Keratinocyte (primary cell): ENCODE results near the gene FIBIN. TPM values are rescaled to one million over a fixed set of nuclear protein-coding genes. Genes with fewer than 3 reads are reported as not detected.

Experiments used
- DNase-seq: peaks from one replicate; pipeline ENCODE4 v3.0.0-alpha.2; 2011; ENCODE audit warnings: low read depth, missing footprints, low spot score
- FAIRE-seq: peaks from 2 replicates; lab custom pipeline; 2011; peaks lifted over from hg19 to GRCh38; lab: Jason Lieb, UNC
- H2AFZ ChIP-seq: 2 replicates; pipeline ENCODE4 v1.6.0; 2012; ENCODE audit warnings: low read length, control low read depth, inconsistent platforms; ENCODE audit not compliant: control insufficient read depth
- H3K27ac ChIP-seq: 2 replicates; pipeline ENCODE4 v1.5.1; 2011; ENCODE audit warnings: low read length; ENCODE audit not compliant: control insufficient read depth, insufficient read depth
- H3K27me3 ChIP-seq: 3 replicates; pipeline ENCODE4 v1.6.0; 2011; ENCODE audit warnings: low read length; ENCODE audit not compliant: control insufficient read depth, insufficient read depth; ENCODE audit errors: extremely low read depth
- H3K36me3 ChIP-seq, 2 experiments: 2 replicates in 1 of 2; 3 replicates in 1 of 2; pipeline ENCODE4 v1.5.1; 2011; ENCODE audit warnings: low read length in 2 of 2, mild to moderate bottlenecking in 1 of 2; ENCODE audit not compliant: control insufficient read depth in 2 of 2, insufficient read depth in 2 of 2; ENCODE audit errors: extremely low read depth in 1 of 2
- H3K4me1 ChIP-seq: 3 replicates; pipeline ENCODE4 v1.5.1; 2011; ENCODE audit warnings: low read length; ENCODE audit not compliant: control insufficient read depth, insufficient read depth; ENCODE audit errors: extremely low read depth
- H3K4me2 ChIP-seq: 3 replicates; pipeline ENCODE4 v1.6.0; 2011; ENCODE audit warnings: low read depth, low read length; ENCODE audit not compliant: control insufficient read depth, insufficient read depth; ENCODE audit errors: extremely low read depth
- H3K4me3 ChIP-seq, 3 experiments: fragments of 200-600 bp in 1 of 3; sonication (generic) in 1 of 3; 2 replicates in 2 of 3; 3 replicates in 1 of 3; pipeline ENCODE4 v1.5.1; 2011 to 2016; ENCODE audit warnings: low read length in 3 of 3, mild to moderate bottlenecking in 3 of 3, control low read depth in 2 of 3, inconsistent platforms in 1 of 3, low read depth in 1 of 3, mixed read lengths in 1 of 3, mixed run types in 1 of 3, moderate library complexity in 1 of 3; ENCODE audit not compliant: control insufficient read depth in 2 of 3, insufficient read depth in 2 of 3; ENCODE audit errors: extremely low read depth in 1 of 3
- H3K79me2 ChIP-seq: 2 replicates; pipeline ENCODE4 v1.6.0; 2012; ENCODE audit warnings: low read length; ENCODE audit not compliant: control insufficient read depth, insufficient read depth
- H3K9ac ChIP-seq: 3 replicates; pipeline ENCODE4 v1.6.0; 2011; ENCODE audit warnings: low read length; ENCODE audit not compliant: control insufficient read depth, insufficient read depth; ENCODE audit errors: extremely low read depth
- H3K9me1 ChIP-seq: 3 replicates; pipeline ENCODE4 v1.6.0; 2011; ENCODE audit warnings: low read length; ENCODE audit not compliant: control insufficient read depth, insufficient read depth; ENCODE audit errors: extremely low read depth
- H3K9me3 ChIP-seq: 2 replicates; pipeline ENCODE4 v1.5.1; 2012; ENCODE audit warnings: low read depth, low read length; ENCODE audit not compliant: control insufficient read depth
- H4K20me1 ChIP-seq: 3 replicates; pipeline ENCODE4 v1.6.0; 2011; ENCODE audit warnings: low read length; ENCODE audit not compliant: control insufficient read depth, insufficient read depth; ENCODE audit errors: extremely low read depth
- CTCF ChIP-seq, 3 experiments: IDR thresholded peaks in 1 of 3; conservative IDR thresholded peaks in 1 of 3; optimal IDR thresholded peaks in 1 of 3; 2 replicates in 2 of 3; 3 replicates in 1 of 3; pipeline versions ENCODE3 to v1.5.1; 2011; ENCODE audit warnings: low read length in 3 of 3, mild to moderate bottlenecking in 3 of 3, moderate library complexity in 2 of 3, control low read depth in 1 of 3, inconsistent platforms in 1 of 3; ENCODE audit not compliant: insufficient read depth in 2 of 3; ENCODE audit errors: extremely low read depth in 1 of 3
- EZH2 ChIP-seq: IDR thresholded peaks from one replicate; pipeline ENCODE4 v1.6.1; 2012; ENCODE audit warnings: inconsistent platforms, mild to moderate bottlenecking, low read length, moderate library complexity
- dilution Hi-C: fragments of 300-500 bp; cut with MboI; formaldehyde crosslinking; loops from one replicate; pipeline ENCODE4 v1.7.0; 2020; ENCODE audit warnings: low sequenced_read_pairs; ENCODE audit not compliant: extremely low pct_ligation_motif_present
- polyA plus RNA-seq, 5 experiments: library from polyadenylated mRNA; depleted of rRNA in 3 of 5; stranded (reverse) in 3 of 5; stranded (forward) in 1 of 5; unstranded in 1 of 5; fragments of >200 nt; gene quantifications; 1 replicate in 1 of 5; 2 replicates in 3 of 5; 3 replicates in 1 of 5; pipeline versions ENCODE4 v1.2.1 to v1.2.3, GENCODE V29; 2011 to 2012; ENCODE audit warnings: missing spikeins in 2 of 5, low read depth in 1 of 5, low replicate concordance in 1 of 5

The FIBIN gene
- polyA plus RNA-seq, 1 donor (not counting 4 experiments of a cell fraction or from before 2014, with no cell fraction given), result 0.30 TPM

- no peak overlapping the region for H2AFZ ChIP-seq
- FAIRE-seq (no peak), DNase-seq (no peak)
- no peaks in the 10 kb centered on the region for H3K27me3 ChIP-seq
- no peaks in the 10 kb centered on the region for H3K9me1 ChIP-seq
- no peak overlapping the region for H3K4me3 ChIP-seq
- no peaks in the 10 kb centered on the region for H4K20me1 ChIP-seq
- no peak for TF ChIP-seq EZH2
- TF ChIP-seq CTCF (optimal IDR thresholded peaks at IDR 0.05 in 1 of 3, IDR thresholded peaks at IDR 0.05 in 1 of 3, conservative IDR thresholded peaks at IDR 0.05 in 1 of 3; ENCODE audit: extremely low read depth in 1 of 3, insufficient read depth in 2 of 3, low read length in 3 of 3), result no peak
- dilution Hi-C loops, result no loop called here
- H3K4me2 ChIP-seq, result no peak overlapping the region
- H3K4me1 ChIP-seq, result no peaks in the 10 kb centered on the region
- no peak overlapping the region for H3K27ac ChIP-seq
- H3K9me3 ChIP-seq, result no peaks in the 10 kb centered on the region
- H3K9ac ChIP-seq, result no peak overlapping the region
- H3K79me2 ChIP-seq, result no peaks in the 10 kb centered on the region
- H3K36me3 ChIP-seq, result no peaks in the 10 kb centered on the region
Measured at GRCh38 chr11:27028561-27028965, 34.7 kb downstream of the FIBIN start.

DNA sequence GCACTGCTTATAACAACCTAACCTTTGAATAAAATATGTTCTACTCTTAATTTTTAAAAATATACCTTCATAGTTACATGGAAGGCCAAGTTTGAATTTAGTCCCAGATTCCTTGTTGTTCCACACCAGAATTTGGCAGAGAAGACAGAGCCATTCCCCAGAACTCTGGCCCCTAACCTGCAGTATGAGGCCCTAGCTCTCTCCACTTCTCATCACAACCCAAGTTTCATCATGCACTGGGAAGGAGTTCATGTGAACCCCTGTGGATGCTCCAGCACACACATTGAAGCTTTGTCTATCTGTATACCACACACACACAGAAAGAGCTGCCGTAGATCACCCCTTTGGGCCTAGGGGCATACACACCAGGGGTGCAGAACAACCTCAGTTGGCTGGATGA, 36.1 kb downstream of the FIBIN start:
- dilution Hi-C loops, result no loop called here
- Histone ChIP-seq H3K9ac (no peak overlapping the region), H3K9me3 (no peaks in the 10 kb centered on the region), H3K4me2 (no peak overlapping the region), H3K79me2 (no peaks in the 10 kb centered on the region), H3K4me3 (no peak overlapping the region), H3K27me3 (no peaks in the 10 kb centered on the region), H3K27ac (no peak overlapping the region), H3K4me1 (no peaks in the 10 kb centered on the region), H2AFZ (no peak overlapping the region), H3K9me1 (no peaks in the 10 kb centered on the region), H3K36me3 (no peaks in the 10 kb centered on the region), H4K20me1 (no peaks in the 10 kb centered on the region)
- FAIRE-seq (no peak), DNase-seq (no peak)
- TF ChIP-seq EZH2 (no peak), CTCF (optimal IDR thresholded peaks at IDR 0.05 in 1 of 3, IDR thresholded peaks at IDR 0.05 in 1 of 3, conservative IDR thresholded peaks at IDR 0.05 in 1 of 3; ENCODE audit: extremely low read depth in 1 of 3, insufficient read depth in 2 of 3, low read length in 3 of 3) (no peak)
